ENCODE data around the gene OTOA.
"Not testable (repeated sequence)": the region's sequence is repeated elsewhere in the genome, so short reads cannot be mapped to it uniquely, and the experiment has no call there.

The OTOA gene

DNA sequence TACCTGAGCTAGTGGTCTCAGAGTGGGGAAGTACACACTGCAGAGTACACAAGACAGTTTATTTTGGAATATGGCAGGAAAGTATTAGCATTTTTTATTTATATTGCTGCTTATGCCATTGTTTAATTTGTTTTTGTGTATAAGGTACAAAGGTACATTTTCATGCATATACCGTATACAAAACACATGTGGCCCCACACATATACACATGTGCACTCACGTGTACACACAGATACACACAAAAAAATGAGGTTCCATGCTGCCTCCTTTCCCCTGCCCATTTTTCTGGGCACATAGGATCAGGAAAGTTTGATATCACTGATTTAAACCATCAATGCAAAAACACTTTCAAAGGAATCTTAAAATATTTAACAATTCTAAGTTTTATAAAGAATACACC lies 24.3 kb upstream of the OTOA start:
- no peak for DNase-seq (ENCODE audit: low spot score)

DNA sequence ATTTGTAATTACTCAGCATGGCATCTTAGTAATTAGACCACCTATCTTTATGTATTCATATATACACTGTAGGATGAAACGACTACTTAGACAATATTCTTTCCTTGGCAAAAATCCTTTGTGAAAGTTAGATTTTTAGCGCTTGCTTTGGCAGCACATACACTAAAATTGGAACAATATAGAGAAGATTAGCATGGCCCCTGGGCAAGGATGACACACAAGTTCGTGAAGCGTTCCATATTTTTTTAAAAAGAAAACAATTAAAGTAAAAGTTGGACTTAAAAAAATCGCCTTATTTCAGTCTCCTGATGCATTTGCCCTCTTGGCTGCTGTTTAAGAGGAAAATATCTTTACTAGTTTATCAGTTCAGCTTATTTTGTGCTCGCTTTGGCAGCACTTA lies 21.9 kb upstream of the OTOA start:
- no peak for DNase-seq (ENCODE audit: low spot score)

DNA sequence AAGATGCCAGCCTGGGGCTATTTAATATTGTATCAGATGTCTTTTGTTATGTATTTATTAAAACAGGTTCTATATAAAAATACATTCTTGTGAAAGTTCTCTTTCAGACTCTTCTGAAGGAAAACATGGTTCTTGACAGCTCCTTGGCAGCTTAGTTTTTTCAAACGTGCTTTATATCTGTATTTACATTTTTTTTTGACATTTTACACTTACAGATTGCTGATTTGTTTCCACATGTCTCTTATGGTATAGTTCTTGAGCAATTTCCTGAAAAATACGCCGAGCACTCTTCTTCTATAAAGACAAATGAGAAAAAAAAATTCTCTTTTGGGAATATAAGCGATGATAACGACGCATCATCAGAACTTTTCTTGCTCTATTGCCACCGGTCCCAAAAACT lies 20.9 kb upstream of the OTOA start:
- DNase-seq (ENCODE audit: low spot score) = no peak

DNA sequence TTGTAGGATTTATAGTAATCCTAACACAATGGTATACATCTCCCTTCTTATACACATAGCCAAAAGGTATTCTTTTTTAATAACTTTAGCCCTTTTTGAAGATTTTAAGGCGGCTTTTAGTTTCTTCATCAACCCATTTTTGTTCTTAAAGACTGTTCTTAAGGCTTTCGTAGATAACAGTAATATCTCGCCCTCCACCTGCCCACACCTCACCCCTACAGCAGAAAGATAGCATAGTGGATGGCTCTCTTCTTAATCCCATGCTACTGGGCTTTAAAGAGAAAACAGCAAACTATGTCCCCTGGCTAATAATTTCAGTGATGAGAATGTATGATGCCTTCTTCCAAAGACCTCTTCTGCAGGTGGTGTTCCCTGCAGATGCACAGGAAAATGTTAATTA lies 20.0 kb upstream of the OTOA start:
- DNase-seq (ENCODE audit: low spot score) = no peak

DNA sequence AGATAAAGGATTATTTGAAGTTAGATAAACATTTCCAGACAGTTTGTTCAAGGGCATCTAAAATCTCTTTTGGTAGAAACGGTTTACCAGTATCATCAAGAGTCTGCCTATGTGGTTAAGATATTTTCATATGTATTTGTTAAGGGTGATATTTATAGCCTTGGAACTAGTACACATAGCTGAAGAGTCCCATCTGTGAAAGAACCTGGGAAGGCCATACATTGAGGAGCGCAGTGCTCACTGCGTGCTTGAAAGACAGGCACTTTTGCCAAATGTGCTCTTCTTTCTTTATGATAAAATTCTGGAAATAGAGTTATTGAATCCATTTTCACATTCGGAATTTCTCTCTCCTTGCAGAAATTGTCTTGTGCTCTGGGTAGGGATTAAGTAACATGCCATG lies 19.1 kb upstream of the OTOA start:
- no peak for DNase-seq (ENCODE audit: low spot score)

DNA sequence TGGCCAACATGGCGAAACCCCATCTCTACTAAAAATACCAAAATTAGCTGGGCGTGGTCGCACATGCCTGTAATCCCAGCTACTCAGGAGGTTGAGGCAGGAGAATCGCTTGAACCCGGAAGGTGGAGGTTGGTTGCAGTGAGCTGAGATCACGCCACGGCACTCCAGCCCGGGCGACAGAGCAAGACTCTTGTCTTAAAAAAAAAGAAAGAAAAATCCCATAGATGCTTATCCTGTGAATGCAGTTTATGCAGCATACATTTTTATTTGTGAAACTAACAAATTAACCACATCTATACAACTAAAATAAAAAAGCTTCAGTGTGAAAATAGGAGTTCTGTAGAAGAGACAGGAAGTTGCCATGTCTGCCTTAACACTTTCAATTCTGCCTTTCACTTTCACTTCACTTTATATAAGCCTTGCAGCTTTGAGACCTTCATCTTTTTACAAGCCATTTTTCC lies 18.5 kb upstream of the OTOA start:
- DNase-seq (ENCODE audit: low spot score) = no peak

DNA sequence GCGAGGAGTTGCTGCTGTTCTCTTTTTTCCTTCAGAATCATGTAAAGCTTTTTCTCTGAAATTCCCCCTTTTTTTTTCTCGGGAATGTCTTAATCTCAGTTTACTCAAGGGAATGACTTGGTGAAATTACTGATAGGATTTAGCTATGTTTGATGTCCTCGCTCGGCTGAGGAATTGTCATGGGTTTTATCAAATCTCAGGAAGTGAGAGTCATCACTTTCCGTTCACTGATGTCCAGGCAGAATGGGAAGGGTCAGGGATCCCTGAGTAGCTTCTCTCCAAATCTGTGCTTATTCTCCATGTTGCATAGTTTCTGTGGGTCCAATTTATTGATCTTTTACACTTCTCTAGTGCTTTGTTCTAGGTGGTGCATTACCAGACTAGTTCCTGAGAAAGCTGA lies 17.7 kb upstream of the OTOA start:
- DNase-seq (ENCODE audit: low spot score) = no peak

DNA sequence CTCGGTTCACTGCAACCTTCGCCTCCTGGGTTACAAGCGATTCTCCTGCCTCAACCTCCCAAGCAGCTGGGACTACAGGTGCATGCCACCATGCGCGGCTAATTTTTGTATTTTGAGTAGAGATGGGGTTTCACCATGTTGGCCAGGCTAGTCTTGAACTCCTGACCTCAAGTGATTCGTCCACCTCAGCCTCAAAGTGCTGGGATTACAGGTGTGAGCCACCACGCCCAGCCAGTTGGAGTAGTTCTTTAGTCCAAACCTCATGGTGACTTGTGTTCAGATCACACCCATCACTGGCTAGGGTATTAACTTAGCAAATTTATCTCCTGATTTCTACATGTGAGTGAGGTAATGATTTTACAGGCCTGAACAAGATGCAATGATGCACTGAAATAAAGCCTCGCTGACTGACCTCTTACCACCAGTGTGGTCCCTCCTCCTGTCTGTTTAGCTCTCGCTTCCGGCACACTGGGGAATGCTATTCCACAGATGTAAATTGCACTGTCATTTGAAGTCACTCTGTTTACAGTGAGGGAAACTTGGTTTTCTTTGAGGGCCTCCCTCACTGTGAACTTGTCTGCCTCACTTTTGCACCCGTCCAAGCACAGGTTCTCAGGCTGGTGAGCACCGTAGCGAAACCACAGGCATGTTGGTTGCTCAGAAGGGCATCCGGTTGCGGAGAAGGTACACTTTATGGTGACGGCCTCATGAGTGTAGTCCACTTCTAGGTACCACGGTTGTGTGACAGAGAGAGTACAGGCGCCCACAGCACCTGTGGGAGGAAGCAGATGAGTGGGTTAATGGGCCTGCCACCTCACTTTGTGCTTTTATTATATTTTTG lies 16.8 kb upstream of the OTOA start:
- no peak for DNase-seq (ENCODE audit: low spot score)

DNA sequence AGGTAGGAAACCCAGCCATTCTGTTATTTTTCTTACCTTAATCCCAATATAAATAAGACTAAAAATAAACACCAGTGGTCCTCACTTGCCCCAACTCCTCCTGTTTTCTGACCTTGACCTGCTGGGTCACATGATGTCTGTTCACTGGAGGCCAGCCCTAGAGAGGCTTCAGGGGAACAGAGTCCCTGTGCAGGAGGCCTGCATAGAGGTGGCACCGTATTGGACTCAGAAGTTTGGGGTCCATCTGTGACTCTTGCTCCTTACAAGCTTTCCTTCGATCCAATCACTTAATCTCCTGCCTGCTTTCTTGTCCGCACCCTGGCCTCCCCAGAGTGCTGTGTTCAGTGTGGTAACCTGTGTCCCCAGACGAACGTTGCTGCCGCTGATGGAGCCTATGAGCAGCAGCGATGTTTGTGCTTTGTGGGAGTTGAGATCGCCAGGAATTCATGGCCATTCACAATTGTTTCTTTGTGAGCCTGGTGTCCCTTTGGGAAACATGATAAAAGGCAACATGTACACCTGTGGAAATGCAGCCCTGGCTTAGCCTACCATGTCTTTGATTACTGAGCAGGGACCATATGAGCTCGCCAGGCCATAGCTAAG lies 16.1 kb upstream of the OTOA start:
- DNase-seq (ENCODE audit: low spot score) = no peak

DNA sequence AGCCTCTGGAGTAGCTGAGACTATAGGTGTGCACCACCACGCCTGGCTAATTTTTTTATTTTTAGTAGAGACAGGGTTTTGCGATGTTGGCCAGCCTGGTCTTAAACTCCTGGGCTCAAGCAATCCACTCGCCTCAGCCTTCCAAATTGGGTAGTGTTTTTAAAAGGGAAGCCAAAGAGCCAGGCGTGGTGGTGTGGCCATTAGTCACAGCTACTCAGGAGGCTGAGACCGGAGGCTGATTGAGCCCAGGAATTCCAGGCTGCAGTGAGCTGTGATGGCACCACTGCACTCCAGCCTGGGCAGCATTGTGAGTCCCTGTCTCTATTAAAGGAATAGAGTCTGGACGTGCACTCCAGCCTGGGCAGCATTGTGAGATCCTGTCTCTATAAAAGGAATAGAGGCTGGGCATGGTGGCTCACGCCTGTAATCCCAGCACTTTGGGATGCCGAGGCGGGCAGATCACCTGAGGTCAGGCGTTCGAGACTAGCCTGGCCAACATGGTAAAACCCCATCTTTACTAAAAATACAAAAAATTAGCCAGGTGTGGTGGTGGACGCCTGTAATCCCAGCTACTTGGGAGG lies 13.9 kb upstream of the OTOA start:
- not testable (repeated sequence) for DNase-seq (ENCODE audit: low spot score)

DNA sequence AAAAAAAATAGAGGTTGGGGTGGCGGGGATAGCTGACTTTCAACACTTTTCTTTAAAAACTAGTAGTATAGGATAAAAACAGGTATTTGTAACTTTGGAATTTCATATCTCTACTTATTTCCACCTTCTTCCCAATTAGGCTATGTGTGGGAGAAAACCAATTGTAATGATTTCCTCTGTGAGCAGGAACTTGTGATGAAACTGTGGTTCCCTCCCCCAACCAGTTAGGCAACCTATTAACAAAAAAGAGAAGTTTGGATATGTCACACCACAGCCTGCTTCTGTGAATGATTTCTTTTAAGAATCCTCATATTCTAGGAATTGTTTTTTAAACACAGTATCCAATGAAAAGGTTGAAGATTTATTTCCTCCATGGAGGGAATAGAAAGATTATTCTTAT lies 13.2 kb upstream of the OTOA start:
- no peak for DNase-seq (ENCODE audit: low spot score)

DNA sequence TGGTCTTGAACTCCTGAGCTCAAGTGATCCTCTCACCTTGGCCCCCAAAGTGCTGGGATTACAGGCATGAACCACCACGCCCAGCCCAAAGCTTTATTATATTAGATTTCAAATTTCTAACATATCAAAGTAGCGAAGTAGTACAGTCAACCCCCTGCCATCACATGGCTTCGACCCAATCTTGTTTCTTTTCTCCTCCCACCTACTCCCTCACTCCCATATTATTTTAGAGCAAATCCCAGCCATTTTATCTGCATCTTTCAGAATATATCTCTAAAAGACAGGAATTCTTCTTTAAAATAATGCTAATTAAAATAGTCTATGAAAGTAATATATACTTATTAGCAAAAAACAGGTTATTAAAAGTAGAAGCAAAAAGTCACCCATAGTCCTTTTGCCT lies 12.3 kb upstream of the OTOA start:
- no peak for DNase-seq (ENCODE audit: low spot score)

DNA sequence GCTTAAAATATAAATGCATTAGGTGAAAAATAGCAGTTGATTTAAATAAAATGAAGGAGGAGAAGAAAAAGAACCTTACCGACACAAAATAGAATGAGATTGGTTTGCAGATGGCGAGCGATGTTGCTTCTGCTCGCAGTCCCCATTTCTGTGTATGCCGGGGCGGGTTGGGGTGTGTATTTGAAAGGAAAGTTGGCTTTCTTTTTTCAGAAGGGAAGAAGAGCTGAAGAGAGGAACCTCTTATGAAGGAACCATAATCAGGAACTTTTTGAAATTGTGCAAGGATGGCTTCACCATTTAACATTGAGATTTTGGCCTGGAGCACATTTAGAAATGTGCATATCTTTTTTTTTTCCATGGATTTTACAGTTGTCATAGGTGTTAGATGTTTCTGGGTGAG lies 11.3 kb upstream of the OTOA start, which contains the start of gene IGSF6:
Gene IGSF6, minus strand, starts transcription at position 156 of the 400 bp plus-strand sequence. Its CDS starts 10 bp downstream, at position 146.
- no peak for DNase-seq (ENCODE audit: low spot score)

DNA sequence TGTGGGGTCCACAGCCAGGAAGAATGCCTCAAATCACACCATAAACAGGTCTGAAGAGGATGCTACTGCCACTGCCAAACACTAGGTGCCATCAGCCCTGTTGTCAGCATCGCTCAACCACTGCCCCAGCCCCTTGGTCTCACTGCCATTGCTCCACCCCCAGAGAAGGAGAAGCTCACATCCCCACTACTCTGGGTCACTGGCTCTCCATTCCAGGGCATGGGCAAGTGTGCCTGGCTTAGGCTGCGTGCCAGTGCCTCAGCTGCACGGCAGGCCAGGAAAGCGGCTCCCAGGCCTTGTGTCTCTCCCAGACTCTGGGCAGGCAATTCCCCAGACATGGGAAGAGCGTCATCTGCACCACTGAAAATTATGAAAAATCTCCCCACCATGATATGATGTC lies 10.2 kb upstream of the OTOA start:
- DNase-seq (ENCODE audit: low spot score) = no peak

DNA sequence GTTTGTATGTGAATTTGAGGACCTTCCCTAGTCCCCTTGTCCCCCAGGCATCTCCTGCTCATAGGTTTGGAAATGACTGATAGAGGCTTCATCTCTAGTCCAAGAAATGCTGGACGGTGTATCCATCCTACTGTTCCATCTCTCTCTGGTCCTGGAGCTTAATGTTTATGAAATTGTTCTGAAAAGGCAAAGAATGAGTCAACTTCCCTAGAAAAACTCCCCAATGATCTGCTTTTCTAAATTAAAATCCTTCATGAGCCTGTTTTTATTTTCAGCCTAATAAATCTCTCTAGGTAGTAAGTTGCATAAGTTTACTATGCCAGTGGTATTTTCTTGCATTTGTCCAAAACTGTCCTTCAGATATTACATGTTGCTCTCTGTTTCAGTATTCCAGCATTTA lies 9.3 kb upstream of the OTOA start:
- no peak for DNase-seq (ENCODE audit: low spot score)

DNA sequence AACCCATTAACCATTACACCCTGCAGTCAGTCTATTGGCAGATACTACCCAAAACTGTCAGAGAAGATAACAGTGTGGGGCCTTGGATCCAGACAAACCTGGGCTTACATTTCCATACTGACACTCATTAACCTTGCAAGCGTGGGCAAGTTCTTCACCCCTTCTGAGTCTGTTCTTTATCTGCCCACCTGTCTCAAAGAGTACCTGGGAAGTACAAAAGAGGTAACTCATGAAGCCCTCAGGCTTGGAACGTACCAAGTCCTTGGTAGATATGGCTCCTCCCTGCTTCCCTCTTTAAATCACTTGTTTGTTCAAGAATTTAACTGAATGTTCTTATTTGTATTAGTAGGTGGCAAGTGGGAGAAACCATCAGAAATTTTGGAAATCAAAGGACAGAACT lies 8.9 kb upstream of the OTOA start:
- no peak for DNase-seq (ENCODE audit: low spot score)

DNA sequence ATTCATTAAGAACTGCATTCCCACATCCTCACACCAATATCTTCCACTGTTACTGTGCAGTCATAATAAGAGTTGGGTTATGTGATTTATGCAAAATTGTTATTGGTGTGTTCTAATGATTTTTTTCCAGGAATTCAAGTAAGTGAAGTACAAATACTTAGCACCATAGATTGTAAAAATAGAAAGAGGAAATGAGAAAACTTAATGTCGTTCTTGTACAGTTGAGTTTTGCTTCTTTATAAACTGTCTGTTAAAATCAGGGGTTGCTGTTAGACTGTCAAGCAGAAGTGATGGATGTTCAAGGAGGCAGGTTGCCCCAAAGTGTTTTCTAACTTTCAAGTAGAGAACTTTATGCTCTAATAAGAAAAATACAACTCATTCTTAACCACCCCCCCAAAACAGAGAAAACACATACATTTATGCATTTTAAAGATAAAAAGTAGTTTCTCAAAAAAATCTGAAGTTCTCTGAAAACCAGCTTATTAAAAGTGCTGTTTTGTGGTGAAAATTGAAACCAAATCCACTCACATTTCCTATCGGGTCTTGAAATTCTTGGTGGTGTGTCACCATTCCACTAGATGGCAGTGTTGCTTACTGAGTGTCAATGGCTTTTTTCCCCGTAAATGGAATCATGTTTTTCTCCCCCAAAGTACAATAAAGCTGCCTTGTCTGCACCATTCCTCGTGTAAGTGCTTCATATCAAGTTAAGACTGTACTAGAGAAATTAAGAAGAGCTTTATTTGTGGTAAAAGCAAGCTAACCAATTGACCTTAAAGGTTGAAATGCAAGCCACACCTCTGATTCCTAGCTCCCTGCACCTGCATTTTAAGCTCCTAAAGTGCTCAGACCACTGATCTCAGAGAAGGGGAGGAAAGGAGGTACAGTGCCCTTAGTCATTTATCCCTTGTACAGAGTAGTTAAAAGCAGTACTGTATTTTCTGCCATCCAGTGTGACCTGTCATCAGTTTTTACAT lies 6.7 kb upstream of the OTOA start:
- DNase-seq (ENCODE audit: low spot score) = peak; percentile 53

DNA sequence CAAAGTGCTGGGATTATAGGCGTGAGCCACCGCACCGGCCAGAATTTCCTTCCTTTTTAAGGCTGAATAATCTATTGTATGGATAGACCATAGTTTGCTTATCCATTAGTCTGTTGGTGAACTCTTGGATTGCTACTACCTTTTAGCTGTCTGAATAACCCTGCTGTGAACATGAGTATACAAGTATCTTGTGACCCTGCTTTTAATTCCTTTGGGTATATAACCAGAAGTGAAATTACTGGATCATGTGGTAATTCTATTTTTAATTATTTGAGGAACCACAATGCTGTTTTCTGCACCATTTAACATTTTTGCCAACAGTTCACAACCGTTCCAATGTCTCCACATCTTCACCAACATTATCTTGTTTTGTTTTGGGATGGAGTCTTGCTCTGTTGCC lies 4.6 kb upstream of the OTOA start:
- DNase-seq (ENCODE audit: low spot score) = no peak

DNA sequence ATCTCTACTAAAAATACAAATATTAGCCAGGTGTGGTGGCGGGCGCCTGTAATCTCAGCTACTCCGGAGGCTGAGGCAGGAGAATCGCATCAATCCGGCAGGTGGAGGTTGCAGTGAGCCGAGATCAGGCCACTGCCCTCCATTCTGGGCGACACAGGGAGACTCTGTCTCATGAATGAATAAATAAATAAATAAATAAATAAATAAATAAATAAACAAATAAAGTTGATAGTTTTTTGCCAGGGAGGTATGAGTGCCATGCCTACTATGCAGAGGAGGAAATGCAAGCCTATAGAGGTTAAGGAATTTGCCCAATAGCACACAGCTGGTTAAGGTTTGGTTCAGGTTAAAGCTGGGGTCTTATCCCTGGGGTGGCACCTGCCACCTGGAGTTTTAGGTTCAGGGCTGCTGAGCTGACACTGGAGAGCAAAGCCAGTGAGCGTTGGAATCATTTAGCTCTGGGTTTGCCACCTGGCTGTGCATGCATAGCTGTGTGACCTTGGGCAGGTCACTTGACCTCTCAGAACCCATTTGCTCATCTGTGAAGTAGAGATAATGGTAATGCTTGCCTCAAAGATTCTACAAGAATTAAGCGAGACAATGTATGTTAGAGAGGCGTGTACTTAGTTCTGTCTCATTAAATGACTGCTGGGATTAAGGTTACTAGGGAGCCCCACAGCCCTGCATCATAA lies 1.2 kb downstream of the OTOA start:
- DNase-seq (ENCODE audit: low spot score) = no peak

DNA sequence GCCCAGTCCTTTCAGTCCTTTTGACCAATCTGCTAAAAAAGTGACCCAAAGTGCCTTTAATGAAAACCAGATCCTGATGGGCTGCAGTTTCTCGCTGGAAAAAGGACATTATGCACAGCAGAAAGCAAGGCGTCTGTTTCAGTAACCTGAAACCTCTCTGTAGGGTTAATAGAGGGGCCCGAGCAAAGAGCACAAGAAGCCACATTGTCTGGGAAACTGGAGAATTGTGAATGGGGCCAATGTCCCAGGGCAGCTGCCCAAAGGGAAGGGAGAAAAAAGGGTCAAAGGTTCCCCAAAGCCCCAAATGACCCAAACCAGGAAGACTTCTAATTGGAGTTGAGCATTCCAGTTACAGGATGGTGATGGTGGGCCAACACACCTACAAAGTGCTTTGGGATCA lies 3.0 kb downstream of the OTOA start:
- DNase-seq (ENCODE audit: low spot score) = peak; percentile 69

DNA sequence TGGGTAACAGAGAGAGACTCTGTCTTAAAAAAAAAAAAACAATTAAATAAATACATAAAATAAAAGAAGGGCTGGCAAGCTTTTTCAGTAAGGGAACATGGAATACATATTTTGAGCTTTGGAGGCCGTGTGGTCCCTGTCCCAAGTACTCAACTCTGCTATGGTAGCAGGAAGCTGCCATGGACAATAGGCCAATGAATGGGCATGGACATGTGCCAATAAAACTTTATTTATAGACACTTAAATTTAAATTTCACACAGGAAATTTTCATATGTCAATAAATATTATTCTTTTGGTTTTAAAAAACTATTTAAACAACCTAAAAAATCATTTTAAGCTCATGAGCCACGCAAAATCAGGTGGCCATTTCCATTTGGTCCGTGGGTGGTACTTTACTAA lies 3.8 kb downstream of the OTOA start:
- DNase-seq (ENCODE audit: low spot score) = no peak

Measured in SK-N-DZ (cell line).